T-helper 1 cell (primary cell): ENCODE measurements around the gene UBP1.
A peak's percentile ranks its signal among the peaks of the same experiment; 100 is the strongest.
"Not testable (repeated sequence)": the region's sequence is repeated elsewhere in the genome, so short reads cannot be mapped to it uniquely, and the experiment has no call there.

Experiments
- DNase-seq, 5 donors: peaks; one replicate each; pipeline ENCODE4 v3.0.0-alpha.2; 2012 to 2020

UBP1 gene

GRCh38 chr3:33388374-33389100, 51.7 kb downstream of the UBP1 start:
- DNase-seq: no peak

GRCh38 chr3:33386631-33387030, 53.6 kb downstream of the UBP1 start:
- no peak for DNase-seq

GRCh38 chr3:33385423-33385822, 54.8 kb downstream of the UBP1 start:
- DNase-seq: peak in 2 of 5 donors; percentile 6 to 75

GRCh38 chr3:33383951-33384350, 56.3 kb downstream of the UBP1 start:
- DNase-seq: no peak

- DNase-seq: no peak
Observed at GRCh38 chr3:33380653-33381052, 59.6 kb downstream of the UBP1 start.

- no peak for DNase-seq
Observed at GRCh38 chr3:33377931-33378330, 62.3 kb downstream of the UBP1 start.

GRCh38 chr3:33377489-33377888, 62.7 kb downstream of the UBP1 start:
- no peak for DNase-seq

- no peak for DNase-seq
Observed at GRCh38 chr3:33373082-33373437, 67.1 kb downstream of the UBP1 start.

GRCh38 chr3:33372218-33373081, 67.8 kb downstream of the UBP1 start:
- peak in 3 of 5 donors; percentile 9 to 45 (median 42) for DNase-seq

- DNase-seq: no peak
Observed at GRCh38 chr3:33364531-33365128, 75.6 kb downstream of the UBP1 start.

- DNase-seq: no peak
Observed at GRCh38 chr3:33364060-33364459, 76.1 kb downstream of the UBP1 start.

GRCh38 chr3:33363113-33363800, 76.9 kb downstream of the UBP1 start:
- no peak for DNase-seq

GRCh38 chr3:33360136-33360825, 79.9 kb downstream of the UBP1 start:
- DNase-seq: no peak

- DNase-seq: no peak
Observed at GRCh38 chr3:33358172-33358781, 81.9 kb downstream of the UBP1 start.

- DNase-seq: no peak
Observed at GRCh38 chr3:33355611-33356010, 84.6 kb downstream of the UBP1 start.

GRCh38 chr3:33339758-33340157, 100.4 kb downstream of the UBP1 start:
- no peak for DNase-seq

- DNase-seq: not testable (repeated sequence)
Observed at GRCh38 chr3:33338936-33339465, 101.2 kb downstream of the UBP1 start.
